ENCODE measurements around the gene PALLD.

The PALLD gene

GRCh38 chr4:168734703-168735678, 238.1 kb downstream of the PALLD start:
- no peak for DNase-seq (ENCODE audit: low read depth)

GRCh38 chr4:168735735-168736134, 238.9 kb downstream of the PALLD start:
- no peak for DNase-seq (ENCODE audit: low read depth)

- no peak for DNase-seq (ENCODE audit: low read depth)
Measured at GRCh38 chr4:168736860-168737805, 240.3 kb downstream of the PALLD start.

GRCh38 chr4:168737806-168738172, 240.9 kb downstream of the PALLD start:
- DNase-seq (ENCODE audit: low read depth): no peak

- no peak for DNase-seq (ENCODE audit: low read depth)
Measured at GRCh38 chr4:168739886-168740285, 243.0 kb downstream of the PALLD start.

GRCh38 chr4:168740691-168741090, 243.8 kb downstream of the PALLD start:
- no peak for DNase-seq (ENCODE audit: low read depth)

GRCh38 chr4:168741281-168742173, 244.7 kb downstream of the PALLD start:
- DNase-seq (ENCODE audit: low read depth): no peak

- no peak for DNase-seq (ENCODE audit: low read depth)
Measured at GRCh38 chr4:168743131-168743530, 246.3 kb downstream of the PALLD start.

GRCh38 chr4:168743601-168744000, 246.7 kb downstream of the PALLD start:
- DNase-seq (ENCODE audit: low read depth): no peak

GRCh38 chr4:168744021-168744420, 247.2 kb downstream of the PALLD start:
- DNase-seq (ENCODE audit: low read depth): no peak

- no peak for DNase-seq (ENCODE audit: low read depth)
Measured at GRCh38 chr4:168748807-168749206, 252.0 kb downstream of the PALLD start.

- DNase-seq (ENCODE audit: low read depth): no peak
Measured at GRCh38 chr4:168751263-168752225, 254.7 kb downstream of the PALLD start.

GRCh38 chr4:168755598-168756477, 259.0 kb downstream of the PALLD start:
- DNase-seq (ENCODE audit: low read depth): no peak

- no peak for DNase-seq (ENCODE audit: low read depth)
Measured at GRCh38 chr4:168757500-168757899, 260.6 kb downstream of the PALLD start.

GRCh38 chr4:168758351-168758876, 261.6 kb downstream of the PALLD start:
- DNase-seq (ENCODE audit: low read depth): no peak

- no peak for DNase-seq (ENCODE audit: low read depth)
Measured at GRCh38 chr4:168759321-168759720, 262.5 kb downstream of the PALLD start.

- no peak for DNase-seq (ENCODE audit: low read depth)
Measured at GRCh38 chr4:168759959-168760527, 263.2 kb downstream of the PALLD start.

GRCh38 chr4:168761066-168761465, 264.2 kb downstream of the PALLD start:
- no peak for DNase-seq (ENCODE audit: low read depth)

- no peak for DNase-seq (ENCODE audit: low read depth)
Measured at GRCh38 chr4:168765322-168765721, 268.5 kb downstream of the PALLD start.

Measured in T follicular helper cell (primary cell).